ENCODE measurements around the gene KPNB1. TPM values are rescaled to one million over a fixed set of nuclear protein-coding genes. Genes with fewer than 3 reads are reported as not detected.

The KPNB1 gene
- total RNA-seq, 6 donors from 2014 or later, result 162 to 223 (median 175) TPM

GRCh38 chr17:47607481-47607880, 42.2 kb upstream of the KPNB1 start:
- H3K27me3 ChIP-seq, result no peaks in the 10 kb centered on the region
- no peak overlapping the region for H3K4me3 ChIP-seq
- no peak for DNase-seq
- H3K27ac ChIP-seq, result no peak overlapping the region
- H3K36me3 ChIP-seq, result peaks cover 17 to 81% (median 47%) of the 10 kb centered on the region in 4 donors
- H3K9me3 ChIP-seq, result no peaks in the 10 kb centered on the region
- WGBS, 2 donors, result 91 to 95% methylated on average over 3 of the region's 3 CpGs
- no peaks in the 10 kb centered on the region for H3K4me1 ChIP-seq
- ATAC-seq (ENCODE audit: low FRiP score in 2 of 2), result no peak
- TF ChIP-seq, protein P1, sequence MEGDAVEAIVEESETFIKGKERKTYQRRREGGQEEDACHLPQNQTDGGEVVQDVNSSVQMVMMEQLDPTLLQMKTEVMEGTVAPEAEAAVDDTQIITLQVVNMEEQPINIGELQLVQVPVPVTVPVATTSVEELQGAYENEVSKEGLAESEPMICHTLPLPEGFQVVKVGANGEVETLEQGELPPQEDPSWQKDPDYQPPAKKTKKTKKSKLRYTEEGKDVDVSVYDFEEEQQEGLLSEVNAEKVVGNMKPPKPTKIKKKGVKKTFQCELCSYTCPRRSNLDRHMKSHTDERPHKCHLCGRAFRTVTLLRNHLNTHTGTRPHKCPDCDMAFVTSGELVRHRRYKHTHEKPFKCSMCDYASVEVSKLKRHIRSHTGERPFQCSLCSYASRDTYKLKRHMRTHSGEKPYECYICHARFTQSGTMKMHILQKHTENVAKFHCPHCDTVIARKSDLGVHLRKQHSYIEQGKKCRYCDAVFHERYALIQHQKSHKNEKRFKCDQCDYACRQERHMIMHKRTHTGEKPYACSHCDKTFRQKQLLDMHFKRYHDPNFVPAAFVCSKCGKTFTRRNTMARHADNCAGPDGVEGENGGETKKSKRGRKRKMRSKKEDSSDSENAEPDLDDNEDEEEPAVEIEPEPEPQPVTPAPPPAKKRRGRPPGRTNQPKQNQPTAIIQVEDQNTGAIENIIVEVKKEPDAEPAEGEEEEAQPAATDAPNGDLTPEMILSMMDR (IDR thresholded peaks at IDR 0.05), result no peak
- no peak for TF ChIP-seq POLR2AphosphoS5 (IDR thresholded peaks at IDR 0.05)

- DNase-seq, result no peak
- no peaks in the 10 kb centered on the region for H3K4me1 ChIP-seq
- H3K36me3 ChIP-seq, result peaks cover 14 to 77% (median 42%) of the 10 kb centered on the region in 4 donors
- TF ChIP-seq, protein P1 (IDR thresholded peaks at IDR 0.05), result no peak
- TF ChIP-seq EP300 (IDR thresholded peaks at IDR 0.05), result no peak
- TF ChIP-seq POLR2A (IDR thresholded peaks at IDR 0.05), result no peak
- H3K27me3 ChIP-seq, result no peaks in the 10 kb centered on the region
- H3K4me3 ChIP-seq, result no peak overlapping the region
- ATAC-seq (ENCODE audit: low FRiP score in 2 of 2), result no peak
- H3K27ac ChIP-seq, result no peak overlapping the region
- WGBS, 2 donors, result 83 to 85% methylated on average over 5 of the region's 5 CpGs
- H3K9me3 ChIP-seq, result no peaks in the 10 kb centered on the region
Measured at GRCh38 chr17:47611372-47612350, 38.1 kb upstream of the KPNB1 start.

GRCh38 chr17:47615766-47616424, 33.8 kb upstream of the KPNB1 start:
- DNase-seq, result no peak
- WGBS, 2 donors, result 78% methylated on average over 8 of the region's 8 CpGs
- ATAC-seq (ENCODE audit: low FRiP score in 2 of 2), result peak in 1 of 2 donors; percentile 68

GRCh38 chr17:47618410-47618809, 31.3 kb upstream of the KPNB1 start:
- Histone ChIP-seq H3K4me1 (no peaks in the 10 kb centered on the region), H3K9me3 (no peaks in the 10 kb centered on the region), H3K27me3 (no peaks in the 10 kb centered on the region), H3K27ac (no peak overlapping the region), H3K4me3 (no peak overlapping the region), H3K36me3 (peaks cover 28 to 96% (median 59%) of the 10 kb centered on the region in 4 donors)
- TF ChIP-seq, protein P1 (IDR thresholded peaks at IDR 0.05), result peak in 1 of 6 experiments; percentile 6
- TF ChIP-seq POLR2AphosphoS5 (IDR thresholded peaks at IDR 0.05), result no peak
- DNase-seq (no peak), ATAC-seq (ENCODE audit: low FRiP score in 2 of 2) (no peak)
- 83 to 84% methylated on average over 4 of the region's 4 CpGs for WGBS, 2 donors

More at GRCh38 chr17:47615766-47616424, 33.8 kb upstream of the KPNB1 start:
- Histone ChIP-seq H3K27me3 (no peaks in the 10 kb centered on the region), H3K27ac (no peak overlapping the region), H3K4me3 (no peak overlapping the region), H3K36me3 (peaks cover 27 to 96% (median 58%) of the 10 kb centered on the region in 4 donors), H3K9me3 (no peaks in the 10 kb centered on the region), H3K4me1 (no peaks in the 10 kb centered on the region)
- TF ChIP-seq EP300 (IDR thresholded peaks at IDR 0.05) (no peak), POLR2AphosphoS5 (IDR thresholded peaks at IDR 0.05) (no peak), POLR2A (IDR thresholded peaks at IDR 0.05) (no peak)
- TF ChIP-seq, protein P1 (IDR thresholded peaks at IDR 0.05), result peak; percentile 47 to 73 (median 61)
